D721Med (cell line): ENCODE data around the gene GMEB2.
"Not testable (repeated sequence)": the region's sequence is repeated elsewhere in the genome, so short reads cannot be mapped to it uniquely, and the experiment has no call there.

ENCODE experiments used
- DNase-seq: peaks from one replicate; pipeline ENCODE4 v3.0.0; 2011; ENCODE audit warnings: low spot score; ENCODE audit not compliant: insufficient read length
- FAIRE-seq: peaks from 2 replicates; lab custom pipeline; 2011; peaks lifted over from hg19 to GRCh38; lab: Jason Lieb, UNC
- CTCF ChIP-seq: IDR thresholded peaks from 2 replicates; pipeline ENCODE4 v1.5.1; 2012; ENCODE audit warnings: mild to moderate bottlenecking, control low read depth; ENCODE audit not compliant: insufficient read depth; ENCODE audit errors: missing control alignments

Gene GMEB2

GRCh38 chr20:63572071-63572787 is 54.7 kb downstream of the GMEB2 start:
- DNase-seq (no peak), FAIRE-seq (no peak)
- no peak for TF ChIP-seq CTCF

- DNase-seq, FAIRE-seq: not testable (repeated sequence)
Measured at GRCh38 chr20:63571087-63571478, 55.8 kb downstream of the GMEB2 start.

- TF ChIP-seq CTCF = no peak
- FAIRE-seq (no peak), DNase-seq (no peak)
Measured at GRCh38 chr20:63570281-63571086, 56.4 kb downstream of the GMEB2 start.

GRCh38 chr20:63568986-63569949 is 57.6 kb downstream of the GMEB2 start:
- no peak for TF ChIP-seq CTCF
- DNase-seq = no peak
- no peak for FAIRE-seq

- DNase-seq = no peak
- FAIRE-seq = no peak
- TF ChIP-seq CTCF = no peak
Measured at GRCh38 chr20:63568170-63568981, 58.5 kb downstream of the GMEB2 start.

- no peak for TF ChIP-seq CTCF
- no peak for FAIRE-seq
- DNase-seq = no peak
Measured at GRCh38 chr20:63567386-63568169, 59.3 kb downstream of the GMEB2 start.
